GM19328 (cell line): Measurements from ENCODE around the gene ERFE.

Experiments used
- ATAC-seq: cut with Tn5 transposase; IDR thresholded peaks from one replicate; pipeline ENCODE4 v1.9.1; 2021; ENCODE audit warnings: mild to moderate bottlenecking, moderate library complexity; ENCODE audit not compliant: unreplicated experiment

The ERFE gene

GRCh38 chr2:238203973-238204683 is 45.4 kb downstream of the ERFE start:
- peak; percentile 8 for ATAC-seq

- ATAC-seq = no peak
Measured at GRCh38 chr2:238207006-238207405, 48.2 kb downstream of the ERFE start.

GRCh38 chr2:238216651-238217184 is 57.9 kb downstream of the ERFE start:
- no peak for ATAC-seq
